GM19328 (cell line): Measurements from ENCODE around the gene CEP72.

Experiments used
- ATAC-seq: cut with Tn5 transposase; IDR thresholded peaks from one replicate; pipeline ENCODE4 v1.9.1; 2021; ENCODE audit warnings: mild to moderate bottlenecking, moderate library complexity; ENCODE audit not compliant: unreplicated experiment

CEP72 gene

GRCh38 chr5:652773-653350 is 40.7 kb downstream of the CEP72 start:
- no peak for ATAC-seq

- ATAC-seq: no peak
Measured at GRCh38 chr5:654071-654778, 42.1 kb downstream of the CEP72 start.

- ATAC-seq: no peak
Measured at GRCh38 chr5:655406-655805, 43.3 kb downstream of the CEP72 start.

- ATAC-seq: no peak
Measured at GRCh38 chr5:657570-657969, 45.4 kb downstream of the CEP72 start.

DNA sequence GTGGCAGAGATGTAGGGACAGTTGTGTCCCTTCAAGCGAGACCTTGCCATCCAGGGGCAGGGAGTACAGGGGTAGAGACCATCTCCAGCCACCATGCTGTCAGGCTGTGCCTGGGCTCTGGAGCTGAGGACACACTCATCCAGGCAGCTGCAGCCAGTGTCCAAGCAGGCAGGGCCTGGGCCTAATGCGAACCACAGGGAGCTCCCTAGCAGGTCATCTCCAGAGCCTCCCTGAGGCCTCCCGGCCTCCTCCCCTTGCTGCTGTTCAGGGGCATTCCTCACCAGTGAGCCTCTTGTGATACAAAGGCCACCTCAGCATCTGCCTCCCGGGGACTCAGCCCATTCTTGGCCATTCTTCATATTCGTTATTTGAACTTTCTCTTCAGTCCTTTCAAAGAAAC is 46.0 kb downstream of the CEP72 start:
- no peak for ATAC-seq

DNA sequence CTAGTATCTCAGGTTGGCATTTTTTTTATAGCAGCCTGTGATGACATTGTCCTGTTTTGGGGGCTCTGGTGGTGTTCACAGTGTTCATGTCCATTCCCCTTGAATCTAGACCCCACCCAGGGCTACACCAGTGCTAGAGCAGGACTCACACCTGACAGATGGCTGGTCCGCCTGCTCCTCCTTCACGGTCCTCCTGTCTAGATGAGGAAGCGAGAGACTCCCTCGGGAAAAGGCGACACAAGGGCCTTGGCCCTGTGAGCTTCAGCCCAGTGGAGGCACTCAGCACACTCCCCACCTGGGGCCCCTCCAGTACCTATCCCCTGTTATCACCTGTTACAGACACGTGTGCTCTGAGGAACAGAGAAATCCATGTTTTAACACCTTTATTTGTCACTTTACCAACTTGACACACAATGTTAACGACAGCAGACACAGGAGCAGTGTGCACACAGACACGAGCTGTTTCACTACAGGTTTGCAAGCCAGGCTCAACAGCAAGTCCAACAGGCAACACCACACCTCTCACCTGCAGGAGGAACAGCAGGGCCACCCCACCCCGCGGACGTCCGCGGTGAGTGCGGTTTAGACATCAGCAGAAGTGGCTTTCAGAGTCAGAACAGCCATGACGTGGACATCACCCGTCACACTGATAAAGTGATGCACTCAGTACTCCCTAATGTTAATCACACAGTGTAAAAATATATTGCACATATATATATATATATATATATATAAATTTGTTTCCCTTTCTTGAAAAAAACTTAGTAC is 47.5 kb downstream of the CEP72 start:
- no peak for ATAC-seq

- no peak for ATAC-seq
Measured at GRCh38 chr5:660491-661030, 48.4 kb downstream of the CEP72 start.

DNA sequence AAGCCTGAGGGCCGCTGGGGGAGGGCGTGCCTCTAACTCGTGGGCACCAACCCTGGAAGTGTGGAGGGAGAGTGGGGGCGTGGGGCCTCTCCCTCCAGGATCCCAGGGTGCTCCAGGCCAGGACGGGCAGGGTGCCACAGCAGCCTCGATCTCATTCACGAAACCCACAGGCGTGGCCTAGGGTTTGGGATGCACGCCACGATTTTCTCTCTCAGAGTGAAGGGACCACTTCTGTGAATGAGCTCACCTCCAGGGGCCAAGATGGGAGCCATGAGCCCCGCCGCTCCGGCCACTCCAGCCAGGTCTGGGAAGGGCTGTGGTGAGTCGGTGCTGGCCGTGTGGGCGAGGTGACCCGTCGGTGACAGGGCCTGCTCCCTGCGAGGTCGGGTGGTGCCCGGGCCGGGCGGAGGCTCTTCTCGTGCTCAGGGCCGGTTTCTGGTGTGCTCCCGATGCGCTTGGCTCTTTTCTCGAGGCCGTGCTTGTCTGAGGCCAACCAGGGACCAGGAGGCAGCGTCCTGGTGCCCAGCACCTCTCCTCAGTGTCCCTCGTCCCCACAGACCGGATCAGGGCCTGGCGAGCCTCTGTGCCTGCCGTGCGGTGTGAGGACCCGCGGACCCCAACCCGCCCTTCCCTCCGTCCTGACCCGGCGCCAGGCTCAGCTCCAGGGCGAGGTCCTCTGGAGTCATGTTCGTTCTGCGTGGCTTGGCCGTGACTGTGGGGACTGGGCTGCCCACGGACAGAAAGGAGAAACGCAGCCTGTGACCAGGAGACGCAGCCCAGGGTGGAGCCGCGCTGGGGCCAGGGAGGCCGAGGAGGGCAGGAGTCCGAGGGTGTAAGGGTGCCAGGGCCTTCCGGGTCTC is 50.0 kb downstream of the CEP72 start:
- no peak for ATAC-seq

- no peak for ATAC-seq
Measured at GRCh38 chr5:662751-663435, 50.8 kb downstream of the CEP72 start.

DNA sequence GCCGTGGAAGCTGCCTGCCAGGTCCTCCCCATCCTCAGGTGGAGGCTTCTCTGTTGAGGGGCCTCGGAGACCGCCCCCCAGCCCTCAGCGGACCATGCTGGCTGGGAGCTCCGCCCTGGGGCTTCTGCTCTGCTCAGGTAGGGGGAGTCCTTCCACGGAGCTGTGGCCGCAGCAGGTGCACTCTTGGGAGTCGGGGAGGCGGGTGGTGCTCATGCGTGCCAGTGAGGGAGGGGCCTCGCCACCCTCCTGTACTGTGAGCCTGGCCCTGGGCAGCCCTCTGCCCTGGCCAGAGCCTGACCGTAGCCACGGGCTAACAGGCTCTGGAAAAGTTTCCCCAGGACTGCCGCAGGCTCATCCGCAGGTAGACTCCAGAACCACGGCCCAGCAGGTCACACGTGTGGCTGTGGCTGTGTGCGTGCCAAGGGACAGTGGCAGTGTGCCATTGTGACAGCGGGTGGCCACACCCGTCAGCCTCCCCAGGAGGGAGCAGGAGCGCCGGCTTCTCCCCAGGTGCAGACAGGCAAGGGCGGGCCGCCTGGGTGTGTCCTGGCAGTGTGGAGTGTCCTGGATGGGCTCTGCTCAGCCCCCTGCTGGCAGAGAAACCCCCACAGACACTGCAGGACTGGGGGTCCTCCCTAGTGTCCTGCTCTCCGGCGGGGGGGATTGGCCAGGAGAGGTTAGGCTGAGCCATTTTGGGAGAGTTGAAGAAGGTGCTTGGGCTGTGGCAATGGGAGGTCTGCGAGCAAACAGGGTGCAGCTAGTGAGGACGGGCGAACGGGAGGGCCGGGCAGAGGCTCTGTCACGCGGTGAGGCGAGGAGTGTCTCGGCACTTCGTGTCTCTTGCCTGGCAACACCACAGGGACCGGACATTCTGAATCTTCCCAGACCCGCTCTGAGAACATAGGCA is 51.5 kb downstream of the CEP72 start:
- no peak for ATAC-seq

GRCh38 chr5:664343-664993 is 52.3 kb downstream of the CEP72 start:
- no peak for ATAC-seq

- no peak for ATAC-seq
Measured at GRCh38 chr5:664994-665360, 52.8 kb downstream of the CEP72 start.

- no peak for ATAC-seq
Measured at GRCh38 chr5:665541-665955, 53.4 kb downstream of the CEP72 start.

DNA sequence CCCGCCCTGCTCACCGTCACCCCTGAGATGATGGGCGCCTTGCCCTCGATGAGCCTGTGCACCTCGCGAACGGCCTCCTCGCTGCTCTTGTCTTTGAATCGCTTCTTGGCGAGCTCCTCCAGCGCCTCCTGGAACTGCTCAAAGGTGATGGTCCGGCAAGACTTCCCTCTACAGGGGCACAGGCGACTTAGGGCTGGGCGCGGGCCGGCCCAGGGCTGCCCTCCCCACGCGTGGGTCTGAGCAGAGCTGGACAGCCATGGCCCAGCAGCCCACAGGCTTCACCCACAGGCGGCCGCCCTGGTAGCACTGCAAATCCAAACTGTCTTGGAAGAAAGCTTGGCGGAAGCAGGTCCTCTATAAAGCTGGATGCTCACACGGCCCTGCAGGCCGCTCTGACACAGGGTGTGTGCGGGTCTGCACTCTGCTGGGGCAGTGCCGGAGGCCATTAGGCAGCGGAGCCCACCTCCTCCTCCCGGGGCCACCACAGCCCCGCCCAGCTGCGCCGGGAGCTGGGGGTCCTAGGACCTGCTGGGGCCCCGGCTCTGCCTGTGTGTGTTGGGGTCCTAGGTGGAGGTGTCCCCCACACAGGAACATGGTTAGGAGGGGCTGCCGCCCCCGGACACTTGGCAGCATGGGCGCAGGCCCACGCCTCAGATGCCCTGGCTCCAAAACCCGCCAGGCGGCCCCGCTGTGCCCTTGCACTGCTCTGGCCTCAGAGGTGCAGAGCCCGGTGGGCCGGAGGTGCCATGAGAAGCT is 54.0 kb downstream of the CEP72 start:
- ATAC-seq: no peak

DNA sequence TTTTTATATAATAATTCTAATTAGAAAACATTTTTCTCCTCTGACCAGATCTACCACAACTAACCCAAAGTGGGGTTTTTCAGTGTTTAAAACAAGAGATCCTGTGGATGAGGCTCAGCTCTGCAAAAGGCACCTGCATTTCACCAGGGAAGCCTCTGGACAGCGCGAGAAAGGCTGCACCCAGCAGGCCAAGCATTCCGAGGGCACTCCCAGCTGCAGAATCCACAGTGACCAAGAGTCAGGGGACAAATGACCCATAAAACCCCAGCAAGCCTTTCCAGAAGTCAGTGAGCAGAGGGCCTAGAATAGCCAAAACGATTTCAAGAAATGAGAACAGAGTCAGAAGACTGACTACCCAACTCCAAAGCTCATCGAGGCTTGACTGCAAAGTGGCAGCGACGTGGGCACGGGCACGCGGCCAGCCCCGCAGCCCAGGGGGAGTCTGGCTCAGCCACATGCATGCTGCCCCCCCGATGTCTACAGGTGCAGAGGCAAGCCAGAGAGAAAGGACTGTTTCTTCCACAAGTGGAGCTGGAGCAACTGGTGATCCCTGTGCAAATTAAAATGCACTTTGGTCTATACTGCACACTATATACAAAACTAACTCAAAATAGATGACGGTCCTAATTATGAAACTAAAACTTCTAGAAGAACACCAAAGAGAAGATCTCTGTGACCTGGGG is 54.8 kb downstream of the CEP72 start:
- no peak for ATAC-seq

GRCh38 chr5:668283-668995 is 56.3 kb downstream of the CEP72 start:
- ATAC-seq: no peak
